CD4-positive, alpha-beta T cell treated with Interleukin-17A for 1 hour (primary cell): ENCODE measurements around the gene RLF.
A peak's percentile ranks its signal among the peaks of the same experiment; 100 is the strongest.

Experiments used
- DNase-seq: peaks from one replicate; pipeline ENCODE4 v3.0.0-alpha.2; 2020

Gene RLF, protein sequence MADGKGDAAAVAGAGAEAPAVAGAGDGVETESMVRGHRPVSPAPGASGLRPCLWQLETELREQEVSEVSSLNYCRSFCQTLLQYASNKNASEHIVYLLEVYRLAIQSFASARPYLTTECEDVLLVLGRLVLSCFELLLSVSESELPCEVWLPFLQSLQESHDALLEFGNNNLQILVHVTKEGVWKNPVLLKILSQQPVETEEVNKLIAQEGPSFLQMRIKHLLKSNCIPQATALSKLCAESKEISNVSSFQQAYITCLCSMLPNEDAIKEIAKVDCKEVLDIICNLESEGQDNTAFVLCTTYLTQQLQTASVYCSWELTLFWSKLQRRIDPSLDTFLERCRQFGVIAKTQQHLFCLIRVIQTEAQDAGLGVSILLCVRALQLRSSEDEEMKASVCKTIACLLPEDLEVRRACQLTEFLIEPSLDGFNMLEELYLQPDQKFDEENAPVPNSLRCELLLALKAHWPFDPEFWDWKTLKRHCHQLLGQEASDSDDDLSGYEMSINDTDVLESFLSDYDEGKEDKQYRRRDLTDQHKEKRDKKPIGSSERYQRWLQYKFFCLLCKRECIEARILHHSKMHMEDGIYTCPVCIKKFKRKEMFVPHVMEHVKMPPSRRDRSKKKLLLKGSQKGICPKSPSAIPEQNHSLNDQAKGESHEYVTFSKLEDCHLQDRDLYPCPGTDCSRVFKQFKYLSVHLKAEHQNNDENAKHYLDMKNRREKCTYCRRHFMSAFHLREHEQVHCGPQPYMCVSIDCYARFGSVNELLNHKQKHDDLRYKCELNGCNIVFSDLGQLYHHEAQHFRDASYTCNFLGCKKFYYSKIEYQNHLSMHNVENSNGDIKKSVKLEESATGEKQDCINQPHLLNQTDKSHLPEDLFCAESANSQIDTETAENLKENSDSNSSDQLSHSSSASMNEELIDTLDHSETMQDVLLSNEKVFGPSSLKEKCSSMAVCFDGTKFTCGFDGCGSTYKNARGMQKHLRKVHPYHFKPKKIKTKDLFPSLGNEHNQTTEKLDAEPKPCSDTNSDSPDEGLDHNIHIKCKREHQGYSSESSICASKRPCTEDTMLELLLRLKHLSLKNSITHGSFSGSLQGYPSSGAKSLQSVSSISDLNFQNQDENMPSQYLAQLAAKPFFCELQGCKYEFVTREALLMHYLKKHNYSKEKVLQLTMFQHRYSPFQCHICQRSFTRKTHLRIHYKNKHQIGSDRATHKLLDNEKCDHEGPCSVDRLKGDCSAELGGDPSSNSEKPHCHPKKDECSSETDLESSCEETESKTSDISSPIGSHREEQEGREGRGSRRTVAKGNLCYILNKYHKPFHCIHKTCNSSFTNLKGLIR (N-terminal part only)

DNA sequence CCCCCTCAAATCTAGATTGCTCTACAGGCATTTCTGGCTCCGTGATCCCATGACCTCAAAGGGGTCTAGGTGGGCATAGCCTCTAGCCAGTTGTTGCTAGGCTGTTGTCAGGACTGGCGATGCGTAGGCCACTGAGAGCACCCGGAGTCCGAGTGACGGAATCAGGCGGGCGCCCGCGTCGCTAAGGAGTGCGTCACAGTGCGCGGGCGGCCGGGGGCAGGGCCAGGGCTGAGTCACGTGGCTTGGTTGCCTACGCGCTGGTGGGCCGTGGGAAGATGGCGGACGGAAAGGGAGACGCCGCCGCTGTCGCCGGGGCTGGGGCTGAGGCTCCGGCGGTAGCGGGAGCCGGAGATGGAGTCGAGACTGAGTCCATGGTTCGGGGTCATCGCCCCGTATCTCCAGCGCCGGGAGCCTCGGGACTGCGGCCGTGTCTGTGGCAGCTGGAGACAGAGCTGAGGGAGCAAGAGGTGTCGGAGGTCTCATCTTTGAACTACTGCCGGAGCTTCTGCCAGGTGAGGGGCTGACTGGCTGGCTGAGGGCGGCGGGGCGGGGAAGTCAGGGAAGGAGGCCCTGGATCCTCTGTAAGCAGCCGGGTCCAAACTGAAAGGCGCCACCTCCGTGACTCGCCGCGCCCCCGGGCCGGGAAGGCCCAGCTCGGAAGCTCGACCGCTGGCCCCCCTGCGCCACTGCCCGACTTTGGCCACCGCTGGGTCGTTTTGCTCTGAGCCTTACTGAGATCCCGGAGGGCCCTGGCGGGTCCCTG is at the start of gene RLF:
Gene RLF (plus strand): TSS at position 263 of the 763 bp plus-strand sequence. CDS start 13 bp downstream, at position 276.
- peak; percentile 94 for DNase-seq

DNA sequence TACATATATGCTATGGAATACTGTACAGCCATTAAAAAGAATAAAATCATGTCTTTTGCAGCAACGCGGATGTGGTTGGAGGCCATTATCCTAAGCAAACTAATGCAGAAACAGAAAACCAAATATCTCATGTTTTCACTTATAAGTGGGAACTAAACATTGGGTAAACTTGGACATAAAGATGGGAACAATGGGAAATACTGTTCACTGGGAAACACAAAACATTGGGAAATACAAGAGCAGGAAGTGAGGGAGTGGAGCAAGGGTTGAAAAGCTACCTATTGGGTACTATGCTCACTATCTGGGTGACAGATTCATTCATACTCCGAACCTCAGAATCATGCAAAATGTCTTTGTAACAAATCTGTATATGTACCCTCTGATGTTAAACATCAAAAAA is 46.8 kb upstream of the RLF start:
- DNase-seq = no peak

DNA sequence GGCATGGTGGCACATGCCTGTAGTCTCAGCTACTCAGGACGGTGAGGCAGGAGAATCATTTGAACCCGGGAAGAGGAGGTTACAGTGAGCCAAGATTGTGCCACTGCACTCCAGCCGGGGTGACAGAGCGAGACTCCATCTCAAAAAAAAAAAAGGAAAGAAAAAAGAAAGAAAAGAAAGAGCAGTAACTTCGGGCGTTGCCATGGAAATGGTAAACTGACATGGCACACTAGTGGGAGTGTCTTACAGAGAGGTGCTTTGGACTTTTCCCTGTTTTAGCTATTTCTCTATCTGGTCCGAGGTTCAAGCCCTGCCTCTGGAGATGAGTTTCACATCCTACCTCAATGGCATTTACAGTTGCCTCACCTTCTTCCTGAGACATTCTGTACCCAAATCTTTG is 41.1 kb upstream of the RLF start:
- DNase-seq = no peak

DNA sequence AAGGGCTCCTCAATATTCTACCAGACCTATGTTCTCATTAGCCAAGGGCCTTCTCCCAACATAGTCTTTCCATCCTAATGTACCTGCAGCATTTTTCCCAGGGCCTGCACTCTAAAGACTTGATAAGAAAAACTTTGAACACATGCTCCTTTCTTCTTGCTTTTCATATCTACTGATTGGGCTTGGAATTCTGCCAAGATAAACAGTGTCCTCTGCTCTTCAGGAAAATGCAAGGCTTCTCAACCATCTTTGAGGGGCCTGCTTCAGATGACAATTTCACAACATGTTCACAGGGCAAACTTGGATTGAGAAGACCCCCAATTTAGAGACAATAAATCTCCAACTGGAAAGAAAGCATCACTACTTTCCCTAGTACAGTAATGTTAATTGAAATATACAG is 38.3 kb upstream of the RLF start:
- no peak for DNase-seq

DNA sequence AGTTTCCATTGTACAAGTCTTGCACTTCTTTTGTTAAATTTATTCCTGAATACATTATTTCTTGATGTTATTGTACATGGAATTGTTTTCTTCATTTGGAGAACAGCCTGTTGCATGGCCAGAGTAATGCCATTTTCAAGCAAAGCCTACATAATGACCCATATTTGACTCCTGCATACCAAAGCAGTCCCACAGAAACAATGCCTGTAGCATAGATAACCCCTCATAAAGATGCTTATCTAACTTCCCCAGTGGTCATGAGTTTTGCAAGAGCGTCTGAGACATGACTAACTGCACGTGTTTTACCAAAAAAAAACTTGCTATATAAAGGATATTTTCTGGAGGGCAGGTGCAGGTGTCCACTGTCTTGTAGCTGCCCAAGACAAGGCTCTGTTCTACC is 30.3 kb upstream of the RLF start:
- no peak for DNase-seq

DNA sequence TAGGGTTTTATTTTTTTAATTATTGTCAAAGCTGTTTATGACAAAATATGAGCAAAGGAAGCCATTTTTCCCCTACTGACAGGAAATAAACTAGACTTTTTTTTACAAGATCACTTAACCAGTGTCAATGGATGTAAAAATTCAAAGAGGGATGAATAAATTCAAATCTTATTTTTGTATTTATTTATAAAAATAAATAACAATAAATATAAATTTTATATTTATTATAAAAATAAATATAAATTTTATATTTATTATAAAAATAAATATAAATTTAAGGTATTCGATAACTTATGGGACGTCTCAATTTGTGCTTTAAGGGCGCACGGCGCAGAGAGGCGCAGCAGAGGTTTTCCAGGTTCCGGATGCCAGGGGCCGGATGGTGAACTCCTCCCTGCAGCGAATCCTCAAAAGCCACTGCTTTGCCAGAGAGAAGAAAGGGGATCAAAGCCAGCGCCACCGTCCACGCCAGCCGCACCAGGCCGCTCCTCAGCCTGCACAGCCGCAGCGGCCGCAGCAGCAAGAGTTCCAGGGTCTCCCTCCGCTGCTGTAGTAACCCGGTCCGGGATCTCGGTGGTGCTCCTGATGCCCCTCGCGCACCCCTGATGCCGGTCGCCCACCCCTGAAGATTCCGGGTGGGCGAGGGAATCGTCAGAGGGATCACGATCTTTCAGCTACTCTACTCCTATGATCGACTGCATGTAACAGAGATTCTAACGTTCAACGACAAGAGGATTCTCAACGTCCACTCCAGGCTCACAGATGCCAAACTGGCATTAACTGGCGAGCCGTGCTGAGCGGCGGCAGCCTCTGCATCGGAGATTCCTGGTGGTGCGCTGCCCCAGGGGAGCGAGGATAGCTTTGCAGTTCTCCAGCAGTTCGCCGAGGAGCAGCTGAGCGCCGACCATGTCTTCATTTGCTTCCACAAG is 28.5 kb upstream of the RLF start:
- no peak for DNase-seq

DNA sequence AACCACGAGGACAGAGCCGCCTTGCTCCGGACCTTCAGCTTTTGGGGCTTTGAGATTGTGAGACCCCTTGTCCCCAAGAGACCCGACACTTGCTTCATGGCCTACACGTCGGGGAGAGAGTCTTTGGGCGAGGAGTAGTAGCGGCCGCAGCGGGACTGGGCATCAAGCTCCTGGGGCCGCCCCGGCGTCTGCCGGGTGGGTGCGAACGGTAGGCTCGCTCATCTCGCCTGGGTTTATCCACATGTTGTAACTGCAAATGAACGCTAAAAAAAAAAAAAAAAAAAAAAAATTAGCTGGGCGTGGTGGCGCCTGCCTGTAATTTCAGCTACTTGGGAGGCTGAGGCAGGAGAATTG is 27.9 kb upstream of the RLF start:
- DNase-seq = no peak

DNA sequence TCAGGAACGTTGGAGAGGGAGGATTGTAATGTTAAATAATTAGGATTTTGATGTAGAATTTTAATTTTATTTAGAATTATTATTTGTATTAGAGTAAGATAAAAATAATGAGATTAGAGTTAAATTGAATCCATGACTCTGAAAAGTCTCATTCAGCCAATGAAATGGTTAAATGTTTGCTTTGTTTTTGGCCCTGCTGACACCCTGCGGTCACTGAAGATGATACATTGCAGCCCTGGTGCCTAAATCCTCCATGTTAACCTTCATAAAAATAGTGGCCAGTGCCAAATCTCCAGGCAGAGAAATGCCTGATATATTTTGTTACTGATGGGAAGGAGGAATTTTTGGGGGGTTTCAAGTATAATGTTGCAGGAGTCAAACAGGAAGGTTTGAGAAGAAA is 27.3 kb upstream of the RLF start:
- DNase-seq = no peak

DNA sequence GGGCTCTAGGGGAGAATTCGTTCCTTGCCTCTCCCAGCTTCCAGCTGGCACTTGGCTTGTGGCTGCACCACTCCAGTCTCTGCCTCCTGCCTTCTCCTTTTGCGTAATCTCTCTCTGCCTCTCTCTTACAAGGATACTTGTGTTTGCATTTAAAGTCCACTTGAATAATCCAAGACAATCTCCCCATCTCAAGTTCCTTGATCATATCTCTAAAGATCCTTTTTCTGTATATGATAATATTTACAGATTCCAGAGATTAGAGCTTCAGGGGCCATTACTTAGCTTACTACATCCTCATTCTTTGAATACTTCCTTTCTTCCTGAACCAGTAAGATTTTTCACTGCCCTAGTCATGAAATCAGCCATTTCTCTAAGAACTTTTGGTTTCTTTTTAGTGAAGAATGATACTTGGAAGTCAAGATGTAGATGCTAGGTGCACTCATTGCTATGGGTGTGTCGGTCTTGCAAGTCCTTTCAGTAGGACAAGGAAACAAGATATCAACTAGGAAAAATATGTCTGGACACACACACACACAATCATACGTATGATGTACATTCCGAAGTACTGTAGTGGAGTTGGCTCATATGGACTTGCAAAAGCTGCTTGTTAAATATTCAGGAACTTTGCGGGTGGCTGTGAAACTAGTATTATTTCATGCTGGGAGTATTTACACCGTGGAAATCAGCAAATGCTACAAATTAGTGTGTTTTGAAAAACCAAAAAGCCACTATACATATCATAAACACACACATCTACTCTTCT is 20.8 kb upstream of the RLF start:
- DNase-seq = no peak

DNA sequence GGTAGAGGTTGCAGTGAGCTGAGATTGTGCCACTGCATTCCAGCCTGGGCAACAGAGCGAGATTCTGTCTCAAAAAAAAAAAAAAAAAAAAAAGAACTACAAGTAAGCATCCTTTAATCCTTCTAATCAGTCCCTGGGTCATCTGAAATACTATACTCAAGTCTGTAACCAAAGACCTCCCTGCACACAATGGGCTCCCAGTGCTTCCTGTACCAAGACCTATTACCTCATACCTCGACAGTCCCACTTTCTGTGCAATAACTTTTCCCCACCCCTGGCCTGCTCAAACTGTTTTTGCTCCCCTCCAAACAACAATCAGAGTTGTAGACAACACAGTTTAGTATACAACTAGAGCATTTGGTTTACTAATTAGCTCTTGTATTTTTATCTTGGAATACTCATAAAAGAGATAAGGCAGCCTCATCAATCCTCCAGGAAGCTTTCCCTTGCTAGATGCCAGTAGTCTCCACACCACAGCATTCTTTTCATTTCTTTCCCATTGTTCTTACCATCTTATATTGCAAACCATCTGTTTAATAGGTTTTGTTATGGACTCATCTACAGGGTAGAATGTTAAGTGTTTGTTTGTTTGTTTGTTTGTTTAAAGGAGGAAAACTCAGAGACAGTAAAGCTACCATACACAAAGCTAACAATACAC is 19.2 kb upstream of the RLF start:
- DNase-seq = no peak

DNA sequence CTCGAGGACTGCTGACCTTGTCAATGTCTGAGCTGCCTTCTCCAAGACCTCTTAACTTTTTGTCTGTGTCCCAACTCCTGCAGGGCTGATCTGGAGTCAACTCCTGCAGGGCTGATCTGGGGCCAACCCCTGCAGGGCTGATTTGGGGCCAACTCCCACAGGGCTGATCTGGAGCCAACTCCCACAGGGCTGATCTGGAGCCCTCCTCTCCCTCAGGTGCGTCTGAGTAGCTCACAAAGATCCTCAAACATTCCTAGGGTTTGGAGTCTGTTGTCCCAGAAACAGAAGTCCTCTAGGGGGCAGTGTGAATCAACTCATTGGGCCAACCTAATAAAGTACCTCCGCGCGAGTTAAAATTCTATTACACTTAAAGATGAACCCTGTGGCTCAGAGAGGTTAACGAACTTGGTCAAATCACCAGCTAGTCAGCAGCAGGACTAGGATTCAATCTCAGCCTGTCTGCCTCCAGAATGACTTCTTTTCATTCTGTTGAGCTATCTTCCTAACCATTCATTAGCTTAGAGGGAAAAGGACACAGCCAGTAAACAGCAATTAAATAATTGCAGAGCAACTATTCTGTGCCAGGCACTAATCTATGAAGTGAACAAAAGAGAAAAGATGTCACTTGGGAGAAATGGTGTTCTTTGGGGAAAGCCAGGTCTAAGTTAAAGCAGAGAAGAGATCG is 17.2 kb upstream of the RLF start:
- peak; percentile 79 for DNase-seq

DNA sequence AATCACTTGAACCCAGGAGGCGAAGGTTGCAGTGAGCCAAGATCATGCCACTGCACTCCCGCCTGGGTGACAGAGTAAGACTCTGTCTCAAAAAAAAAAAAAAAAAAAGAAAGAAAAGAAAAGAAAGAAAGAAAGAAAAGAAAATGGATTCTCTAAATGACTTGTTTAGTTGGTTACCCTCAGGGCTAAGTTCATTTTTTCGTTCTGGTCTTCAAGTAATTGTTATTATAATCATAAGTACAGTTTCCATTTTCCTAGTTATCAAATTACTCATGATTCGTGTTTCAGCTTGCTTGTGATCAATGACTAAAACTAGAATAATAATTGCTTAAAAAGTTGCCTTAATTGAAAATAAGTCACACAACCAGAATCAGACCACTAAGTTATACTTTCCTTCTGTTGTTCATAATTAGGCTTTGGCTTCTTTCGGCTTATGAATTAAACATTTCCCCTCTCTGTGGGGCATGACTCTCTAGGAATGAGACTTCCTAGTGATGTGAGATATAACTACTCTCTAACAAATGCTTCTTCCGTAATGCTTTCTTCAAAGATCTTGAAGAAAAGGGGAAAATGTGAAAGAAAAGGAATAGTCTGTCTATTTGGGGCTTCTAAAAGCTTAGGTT is 9.6 kb upstream of the RLF start:
- DNase-seq = no peak

DNA sequence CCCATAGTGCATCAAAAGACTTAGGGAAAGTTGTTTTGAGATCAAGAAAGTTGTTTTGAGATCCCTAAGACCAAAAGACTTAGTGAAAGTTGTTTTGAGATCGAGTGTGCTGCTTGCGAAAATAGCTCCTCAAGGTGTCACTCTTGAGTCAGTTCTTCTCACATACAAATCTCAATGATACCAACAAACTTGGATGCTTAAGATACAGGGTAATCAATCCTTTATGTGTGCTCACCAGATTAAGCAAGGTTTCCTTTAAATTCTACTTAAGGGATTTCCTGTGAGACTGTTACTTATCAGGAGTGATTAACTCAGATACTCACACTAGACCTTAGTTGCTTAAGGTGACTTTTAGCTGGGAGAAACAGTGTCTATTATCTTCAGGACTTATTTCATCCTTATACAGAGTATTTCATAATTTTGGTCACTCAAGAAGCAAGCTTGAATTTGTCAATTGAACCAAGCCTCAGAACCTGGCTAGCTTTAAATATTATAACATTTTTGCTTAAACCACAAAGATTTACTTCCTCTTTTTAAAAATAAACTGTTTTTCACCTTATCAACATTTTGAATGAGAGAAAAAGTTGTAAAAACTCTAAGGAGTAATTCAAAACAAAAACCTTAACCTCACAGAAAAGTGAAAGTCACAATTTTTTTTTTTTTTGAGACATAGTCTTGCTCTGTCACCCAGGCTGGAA is 8.0 kb upstream of the RLF start:
- DNase-seq = peak; percentile 75

DNA sequence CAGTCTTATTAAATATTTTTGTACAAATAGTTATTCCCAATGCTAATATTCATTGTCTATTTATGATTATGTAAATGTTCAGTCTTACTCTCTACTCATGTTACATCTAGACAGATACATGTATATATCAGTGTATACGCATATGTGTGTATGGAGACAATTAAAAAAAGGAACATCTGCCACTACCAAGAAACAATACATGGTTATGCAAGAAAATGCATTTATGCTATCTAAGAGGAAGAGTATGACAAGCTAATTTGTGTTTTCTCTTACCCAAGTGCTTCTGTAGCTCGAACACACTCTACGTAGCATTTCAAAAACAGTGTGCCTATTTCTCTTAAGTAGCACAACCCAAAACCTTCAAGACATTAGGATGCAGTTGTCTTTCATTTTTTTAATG is 6.1 kb upstream of the RLF start:
- no peak for DNase-seq

DNA sequence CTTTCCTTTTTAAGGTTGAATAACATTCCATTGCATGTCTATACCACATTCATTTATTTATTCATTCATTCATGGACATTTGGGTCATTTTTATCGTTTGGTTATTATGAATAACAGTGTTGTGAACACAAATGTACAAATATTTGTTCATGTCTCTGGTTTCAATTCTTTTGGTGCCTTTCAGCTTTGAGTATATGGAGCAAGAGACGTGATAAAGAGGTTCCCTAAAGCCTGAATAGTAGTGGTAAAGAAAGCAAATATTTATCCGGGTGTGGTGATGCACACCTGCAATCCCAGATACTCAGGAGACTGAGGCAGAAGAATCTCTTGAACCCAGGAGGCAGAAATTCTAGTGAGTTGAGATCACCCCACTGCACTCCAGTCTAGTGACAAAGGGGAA is 5.3 kb upstream of the RLF start:
- DNase-seq = no peak

DNA sequence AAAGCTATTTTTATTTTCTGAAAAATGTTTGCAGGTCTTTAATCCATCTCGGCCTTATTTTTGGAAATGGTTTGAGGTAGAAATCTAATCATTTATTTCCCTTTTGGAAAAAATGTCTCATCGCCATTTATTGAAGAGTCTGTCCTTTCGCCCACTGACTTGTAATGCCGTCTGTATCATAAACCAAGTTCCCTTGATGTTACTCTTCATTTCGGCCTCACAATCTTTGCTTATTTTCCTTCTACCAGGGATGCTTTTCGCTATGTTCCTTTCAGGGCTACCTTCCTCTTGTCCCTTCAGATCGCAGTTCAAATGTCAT is 422 bp upstream of the RLF start:
- DNase-seq = no peak

DNA sequence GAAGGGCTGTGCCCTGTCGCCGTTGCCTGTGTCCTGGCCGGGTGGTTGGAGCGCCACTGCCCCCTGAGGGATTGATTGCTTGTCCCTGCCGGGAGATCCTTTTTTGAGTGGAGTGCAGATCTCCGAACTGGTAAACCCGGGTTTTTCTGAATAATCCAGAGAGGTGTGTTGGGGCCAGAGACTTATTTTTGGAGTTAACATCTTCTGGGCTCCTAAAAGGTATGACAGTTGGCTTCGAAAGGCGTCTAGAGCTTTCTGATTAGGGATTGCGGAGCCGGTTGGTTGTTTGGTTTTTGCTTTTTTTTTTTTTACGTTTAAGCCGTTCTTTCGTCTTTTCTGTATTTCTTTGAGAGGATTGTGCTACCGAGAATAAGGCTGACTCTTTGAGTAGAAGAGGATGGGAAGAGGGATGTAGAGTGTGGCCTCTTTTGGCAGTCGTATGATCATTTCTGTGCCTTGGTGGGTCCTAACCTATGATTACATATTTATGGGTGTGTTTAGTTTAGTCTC is 756 bp downstream of the RLF start:
- peak; percentile 49 for DNase-seq

DNA sequence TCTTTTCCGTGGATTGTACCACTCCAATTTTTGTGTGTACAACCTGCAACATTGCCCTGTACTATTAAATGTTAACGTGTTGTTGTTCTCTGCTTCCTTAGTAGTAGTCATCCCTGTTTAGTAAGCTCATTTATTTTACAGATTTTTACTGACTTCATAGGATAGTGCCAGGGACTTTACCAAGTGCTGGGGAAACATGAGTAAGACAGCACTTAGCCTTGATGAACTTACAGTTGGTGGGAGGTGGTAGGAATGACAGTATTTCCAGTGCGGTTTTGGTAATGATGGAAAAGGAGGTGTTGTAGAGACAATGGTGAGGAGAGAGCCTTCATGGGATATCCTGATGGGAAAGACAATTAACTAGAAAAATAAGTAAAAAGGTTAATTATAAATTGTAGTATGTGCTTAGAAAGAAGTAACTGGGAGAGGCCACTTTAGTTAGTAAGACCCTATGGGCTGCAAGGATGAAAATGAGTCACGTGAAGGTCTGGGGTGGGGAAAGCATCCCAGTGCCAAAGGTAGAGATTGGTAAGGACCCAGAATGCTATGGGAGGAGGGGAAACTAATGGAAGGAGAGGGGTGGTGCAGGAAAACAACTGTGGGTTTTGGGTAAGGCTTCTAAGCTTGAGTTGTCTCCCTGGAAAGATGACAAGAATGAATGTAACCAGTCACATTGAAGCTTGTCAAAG is 1.7 kb downstream of the RLF start:
- DNase-seq = no peak
